ENCODE data around the gene GPANK1. TPM values are rescaled to one million over a fixed set of nuclear protein-coding genes. Genes with fewer than 3 reads are reported as not detected.

The GPANK1 gene
- total and polyA plus RNA-seq, 10 of the 15 experiments (the other 5 are each of a cell fraction or from before 2014, with no cell fraction given) = 11.7 to 36.3 (median 17.5) TPM

DNA sequence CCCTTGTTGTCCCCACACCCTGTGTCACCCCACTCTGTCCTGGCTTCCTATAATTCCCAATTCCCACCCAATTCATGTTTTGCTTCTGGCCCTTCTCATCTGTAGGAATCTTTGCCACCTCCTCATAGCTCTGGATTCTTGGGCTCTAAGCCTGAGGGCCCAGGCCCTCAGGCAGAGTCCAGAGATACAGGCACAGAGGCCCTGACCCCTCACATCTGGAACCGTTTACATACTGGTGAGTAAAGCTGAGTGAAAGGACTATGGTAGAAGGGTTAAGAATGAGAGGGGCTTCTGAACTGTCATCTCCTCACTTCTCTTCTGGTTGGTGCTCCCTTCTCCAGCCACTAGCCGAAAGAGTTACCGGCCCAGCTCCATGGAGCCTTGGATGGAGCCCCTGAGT, 30.7 kb downstream of the GPANK1 start:
- RAD21 ChIA-PET (ENCODE audit: unreplicated experiment) = no interaction called here
- H3K9ac ChIP-seq (ENCODE audit: control insufficient read depth, insufficient read depth, low read length) = no peak overlapping the region
- no peak for TF ChIP-seq ATF2 (IDR thresholded peaks at IDR 0.05; ENCODE audit: low read length)
- no peak for TF ChIP-seq ZSCAN29 (IDR thresholded peaks at IDR 0.05)
- TF ChIP-seq HDAC6 (IDR thresholded peaks at IDR 0.05; ENCODE audit: unreplicated experiment) = no peak
- no peak for TF ChIP-seq RELA (IDR thresholded peaks at IDR 0.05; ENCODE audit: borderline replicate concordance, partially characterized antibody)
- no peak for TF ChIP-seq NFYB (IDR thresholded peaks at IDR 0.05; ENCODE audit: insufficient read depth, low read depth, low read length)
- no peak for TF ChIP-seq SMC3 (IDR thresholded peaks at IDR 0.05; ENCODE audit: borderline replicate concordance, low read length)
- no peak for TF ChIP-seq TBL1XR1 (IDR thresholded peaks at IDR 0.05; ENCODE audit: low read depth, low read length)
- no peak for TF ChIP-seq ZNF217 (IDR thresholded peaks at IDR 0.05)
- TF ChIP-seq POLR2AphosphoS2 (IDR thresholded peaks at IDR 0.05; ENCODE audit: low read depth, low read length) = no peak
- no peak for TF ChIP-seq IKZF2 (IDR thresholded peaks at IDR 0.05)
- no peaks in the 10 kb centered on the region for H3K4me1 ChIP-seq (ENCODE audit: control insufficient read depth, insufficient read depth, low read length)
- peaks cover 53 to 56% of the 10 kb centered on the region in 2 experiments for H3K36me3 ChIP-seq (ENCODE audit: control insufficient read depth in 2 of 2, insufficient read depth in 2 of 2, low read length in 1 of 2)
- no peak overlapping the region for H3K4me3 ChIP-seq
- H4K20me1 ChIP-seq (ENCODE audit: control insufficient read depth, insufficient read depth) = no peaks in the 10 kb centered on the region
- no peaks in the 10 kb centered on the region for H3K27me3 ChIP-seq (replicated peaks in 1 of 2; ENCODE audit: control insufficient read depth in 2 of 2, insufficient read depth in 2 of 2, low read length in 1 of 2)
- no peaks in the 10 kb centered on the region for H3K9me3 ChIP-seq (replicated peaks; ENCODE audit: control insufficient read depth, insufficient read depth, low read length)
- H3K79me2 ChIP-seq (ENCODE audit: control insufficient read depth, insufficient read depth, low read length) = no peaks in the 10 kb centered on the region; the same call in 1 of the 2 replicates
- BruUV-seq (replicated peaks) = no TSS peak
- in situ Hi-C loops (cut with MboI) (no loop called here), intact Hi-C loops (cut with micrococcal nuclease; ENCODE audit: unreplicated experiment) (no loop called here)
- DNase-seq (ENCODE audit: low read depth, low spot score) = no peak
- SMC1A ChIA-PET (ENCODE audit: uncharacterized antibody, unreplicated experiment) = interaction anchor here (1.2 kb wide), 1 partner anchor 83 kb away, joined by 3 read pairs; no protein-coding TSS in a partner anchor
- no peak for ATAC-seq
- FAIRE-seq = no peak
- no peak overlapping the region for H3K27ac ChIP-seq (ENCODE audit: control insufficient read depth, insufficient read depth)
- no peak overlapping the region for H2AFZ ChIP-seq (ENCODE audit: control insufficient read depth, low read depth, low read length)
- POLR2A ChIA-PET = interaction anchor here (0.8 kb wide), 1 partner anchor 18 kb away, joined by 3 read pairs; no protein-coding TSS in a partner anchor
- CTCF ChIA-PET = no interaction called here
- H3K4me2 ChIP-seq (ENCODE audit: control insufficient read depth, insufficient read depth) = no peak overlapping the region
- WGBS (ENCODE audit: insufficient coverage, insufficient replicate concordance, low lambda C conversion rate, missing lambda C conversion rate) = 64% methylated on average over 3 of the region's 3 CpGs

Measured in GM12878 (cell line).